GM12873 (cell line): ENCODE data around the gene WDR76.

Source experiments
- CTCF ChIP-seq: IDR thresholded peaks from 2 replicates; pipeline ENCODE4 v1.5.1; 2012; ENCODE audit warnings: low read depth, mild to moderate bottlenecking, moderate library complexity, low read length, control low read depth; ENCODE audit not compliant: insufficient read depth; ENCODE audit errors: missing control alignments

The WDR76 gene

GRCh38 chr15:43893956-43894355 lies 67.2 kb downstream of the WDR76 start:
- TF ChIP-seq CTCF: no peak

DNA sequence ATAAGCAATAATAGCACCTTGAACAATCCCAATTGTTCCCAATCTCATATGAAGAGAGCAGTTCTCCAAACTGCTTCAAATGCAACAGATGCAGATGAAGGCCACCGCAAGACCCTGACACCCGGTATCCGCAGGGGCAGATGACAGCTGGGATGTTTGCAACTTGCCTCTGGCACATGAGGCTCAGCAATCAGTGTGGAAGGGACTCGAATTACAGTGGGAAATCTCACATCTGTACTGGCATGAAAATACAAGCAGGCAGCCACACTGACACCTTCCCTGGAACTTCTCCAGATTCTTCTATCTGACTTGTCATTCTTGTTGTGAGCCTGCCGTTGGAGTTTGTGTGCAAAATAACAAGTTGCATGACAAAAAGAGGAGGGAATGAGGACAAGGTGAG lies 68.8 kb downstream of the WDR76 start:
- no peak for TF ChIP-seq CTCF

DNA sequence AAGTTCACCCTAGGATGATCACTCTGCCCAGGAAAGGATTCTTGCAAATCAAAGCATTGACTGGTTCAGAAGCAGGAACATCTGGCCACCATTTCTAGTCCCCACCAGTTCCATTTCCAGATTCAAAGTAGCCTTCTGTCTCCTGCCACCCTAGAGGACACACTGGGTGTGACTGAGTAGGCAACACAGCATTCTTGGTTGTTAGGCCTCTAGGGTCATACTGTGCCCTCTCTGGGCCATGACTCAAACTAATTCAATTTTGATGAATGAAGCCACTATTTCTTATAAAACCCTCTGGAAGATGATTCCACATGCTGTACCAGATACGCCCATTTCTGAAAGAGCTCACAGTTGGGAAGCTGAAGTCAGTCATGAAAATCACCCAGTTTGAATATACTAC lies 69.7 kb downstream of the WDR76 start:
- no peak for TF ChIP-seq CTCF

- no peak for TF ChIP-seq CTCF
Measured at GRCh38 chr15:43898891-43899290, 72.1 kb downstream of the WDR76 start.

GRCh38 chr15:43899928-43900327 lies 73.1 kb downstream of the WDR76 start:
- TF ChIP-seq CTCF: no peak

DNA sequence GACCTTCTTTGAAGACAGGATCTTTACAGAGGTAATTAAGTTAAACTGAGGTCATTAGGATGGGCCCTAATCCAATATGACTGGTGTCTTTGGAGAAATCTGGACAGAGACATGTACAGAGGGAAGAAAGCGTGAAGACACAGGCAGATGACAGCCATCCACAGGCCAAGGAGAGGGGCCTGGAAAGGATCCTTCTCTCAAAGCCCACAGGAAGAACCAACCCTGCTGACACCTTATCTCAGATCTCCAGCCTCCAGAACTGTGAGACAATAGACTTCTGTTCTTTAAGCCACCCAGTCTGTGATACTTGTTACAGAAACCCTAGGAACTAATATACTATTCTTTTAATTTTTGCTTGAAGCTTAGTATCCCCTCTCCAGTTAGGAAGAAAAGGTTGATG lies 74.2 kb downstream of the WDR76 start:
- TF ChIP-seq CTCF: no peak

DNA sequence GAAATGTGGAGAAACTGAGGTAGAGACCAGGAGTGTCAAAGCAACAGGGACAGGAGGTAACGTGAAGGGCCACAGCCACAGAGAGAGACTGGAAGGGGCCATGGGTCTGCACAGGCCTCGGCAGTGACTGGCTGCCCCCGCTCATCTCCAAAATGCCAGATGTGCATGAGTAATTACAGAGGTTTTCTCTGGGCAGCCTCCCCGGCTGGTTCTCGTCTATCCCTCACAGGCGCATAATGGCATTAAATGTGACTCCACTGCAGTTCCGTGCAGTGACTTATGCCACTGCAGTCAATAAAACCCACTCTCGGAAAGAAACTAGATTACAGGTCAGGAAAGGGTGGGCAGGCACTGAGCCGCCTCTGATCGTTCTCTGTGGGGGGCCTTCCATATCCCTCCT lies 74.7 kb downstream of the WDR76 start:
- TF ChIP-seq CTCF: no peak
